Keratinocyte (primary cell): Measurements from ENCODE around the gene SHROOM3. TPM values are rescaled to one million over a fixed set of nuclear protein-coding genes. Genes with fewer than 3 reads are reported as not detected.
"Not testable (repeated sequence)": the region's sequence is repeated elsewhere in the genome, so short reads cannot be mapped to it uniquely, and the experiment has no call there.

Source experiments
- DNase-seq: peaks from one replicate; pipeline ENCODE4 v3.0.0-alpha.2; 2011; ENCODE audit warnings: low read depth, missing footprints, low spot score
- FAIRE-seq: peaks from 2 replicates; lab custom pipeline; 2011; peaks lifted over from hg19 to GRCh38; lab: Jason Lieb, UNC
- H2AFZ ChIP-seq: 2 replicates; pipeline ENCODE4 v1.6.0; 2012; ENCODE audit warnings: low read length, control low read depth, inconsistent platforms; ENCODE audit not compliant: control insufficient read depth
- H3K27ac ChIP-seq: 2 replicates; pipeline ENCODE4 v1.5.1; 2011; ENCODE audit warnings: low read length; ENCODE audit not compliant: control insufficient read depth, insufficient read depth
- H3K27me3 ChIP-seq: 3 replicates; pipeline ENCODE4 v1.6.0; 2011; ENCODE audit warnings: low read length; ENCODE audit not compliant: control insufficient read depth, insufficient read depth; ENCODE audit errors: extremely low read depth
- H3K36me3 ChIP-seq, 2 experiments: 2 replicates in 1 of 2; 3 replicates in 1 of 2; pipeline ENCODE4 v1.5.1; 2011; ENCODE audit warnings: low read length in 2 of 2, mild to moderate bottlenecking in 1 of 2; ENCODE audit not compliant: control insufficient read depth in 2 of 2, insufficient read depth in 2 of 2; ENCODE audit errors: extremely low read depth in 1 of 2
- H3K4me1 ChIP-seq: 3 replicates; pipeline ENCODE4 v1.5.1; 2011; ENCODE audit warnings: low read length; ENCODE audit not compliant: control insufficient read depth, insufficient read depth; ENCODE audit errors: extremely low read depth
- H3K4me2 ChIP-seq: 3 replicates; pipeline ENCODE4 v1.6.0; 2011; ENCODE audit warnings: low read depth, low read length; ENCODE audit not compliant: control insufficient read depth, insufficient read depth; ENCODE audit errors: extremely low read depth
- H3K4me3 ChIP-seq, 3 experiments: fragments of 200-600 bp in 1 of 3; sonication (generic) in 1 of 3; 2 replicates in 2 of 3; 3 replicates in 1 of 3; pipeline ENCODE4 v1.5.1; 2011 to 2016; ENCODE audit warnings: low read length in 3 of 3, mild to moderate bottlenecking in 3 of 3, control low read depth in 2 of 3, inconsistent platforms in 1 of 3, low read depth in 1 of 3, mixed read lengths in 1 of 3, mixed run types in 1 of 3, moderate library complexity in 1 of 3; ENCODE audit not compliant: control insufficient read depth in 2 of 3, insufficient read depth in 2 of 3; ENCODE audit errors: extremely low read depth in 1 of 3
- H3K79me2 ChIP-seq: 2 replicates; pipeline ENCODE4 v1.6.0; 2012; ENCODE audit warnings: low read length; ENCODE audit not compliant: control insufficient read depth, insufficient read depth
- H3K9ac ChIP-seq: 3 replicates; pipeline ENCODE4 v1.6.0; 2011; ENCODE audit warnings: low read length; ENCODE audit not compliant: control insufficient read depth, insufficient read depth; ENCODE audit errors: extremely low read depth
- H3K9me1 ChIP-seq: 3 replicates; pipeline ENCODE4 v1.6.0; 2011; ENCODE audit warnings: low read length; ENCODE audit not compliant: control insufficient read depth, insufficient read depth; ENCODE audit errors: extremely low read depth
- H3K9me3 ChIP-seq: 2 replicates; pipeline ENCODE4 v1.5.1; 2012; ENCODE audit warnings: low read depth, low read length; ENCODE audit not compliant: control insufficient read depth
- H4K20me1 ChIP-seq: 3 replicates; pipeline ENCODE4 v1.6.0; 2011; ENCODE audit warnings: low read length; ENCODE audit not compliant: control insufficient read depth, insufficient read depth; ENCODE audit errors: extremely low read depth
- EZH2 ChIP-seq: IDR thresholded peaks from one replicate; pipeline ENCODE4 v1.6.1; 2012; ENCODE audit warnings: inconsistent platforms, mild to moderate bottlenecking, low read length, moderate library complexity
- dilution Hi-C: fragments of 300-500 bp; cut with MboI; formaldehyde crosslinking; loops from one replicate; pipeline ENCODE4 v1.7.0; 2020; ENCODE audit warnings: low sequenced_read_pairs; ENCODE audit not compliant: extremely low pct_ligation_motif_present
- polyA plus RNA-seq, 5 experiments: library from polyadenylated mRNA; depleted of rRNA in 3 of 5; stranded (reverse) in 3 of 5; stranded (forward) in 1 of 5; unstranded in 1 of 5; fragments of >200 nt; gene quantifications; 1 replicate in 1 of 5; 2 replicates in 3 of 5; 3 replicates in 1 of 5; pipeline versions ENCODE4 v1.2.1 to v1.2.3, GENCODE V29; 2011 to 2012; ENCODE audit warnings: missing spikeins in 2 of 5, low read depth in 1 of 5, low replicate concordance in 1 of 5
- TF ChIP-seq, protein P1 (sequence below), 3 experiments: IDR thresholded peaks in 1 of 3; conservative IDR thresholded peaks in 1 of 3; optimal IDR thresholded peaks in 1 of 3; 2 replicates in 2 of 3; 3 replicates in 1 of 3; pipeline versions ENCODE3 to v1.5.1; 2011; ENCODE audit warnings: low read length in 3 of 3, mild to moderate bottlenecking in 3 of 3, moderate library complexity in 2 of 3, control low read depth in 1 of 3, inconsistent platforms in 1 of 3; ENCODE audit not compliant: insufficient read depth in 2 of 3; ENCODE audit errors: extremely low read depth in 1 of 3

The SHROOM3 gene
- polyA plus RNA-seq, 1 donor (not counting 4 experiments of a cell fraction or from before 2014, with no cell fraction given): 4.9 TPM

DNA sequence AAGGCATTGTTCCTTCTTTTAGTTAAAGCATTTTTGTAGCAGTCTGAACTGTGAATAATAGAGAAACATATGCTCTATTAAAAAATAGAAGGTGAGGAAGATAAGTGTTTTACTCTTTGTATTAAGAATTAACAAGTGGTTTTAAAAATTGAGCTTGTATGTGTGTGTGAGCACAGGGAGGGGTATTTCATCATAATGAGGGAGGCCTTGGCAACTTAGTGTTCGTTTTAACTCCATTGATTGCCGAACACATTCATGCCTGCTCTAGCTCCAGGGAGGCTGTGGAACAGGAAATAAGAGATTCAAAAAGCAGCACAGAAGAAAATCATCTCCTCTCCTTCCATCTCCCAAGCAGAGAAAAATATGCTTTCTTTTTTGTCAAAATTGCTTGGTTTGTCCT is 14.8 kb downstream of the SHROOM3 start:
- FAIRE-seq (no peak), DNase-seq (no peak)
- Histone ChIP-seq H2AFZ (no peak overlapping the region), H3K9ac (no peak overlapping the region), H3K36me3 (no peaks in the 10 kb centered on the region), H3K9me1 (no peaks in the 10 kb centered on the region), H3K9me3 (no peaks in the 10 kb centered on the region), H3K4me3 (no peak overlapping the region), H3K4me1 (no peaks in the 10 kb centered on the region), H3K4me2 (no peak overlapping the region), H3K27me3 (no peaks in the 10 kb centered on the region), H4K20me1 (no peaks in the 10 kb centered on the region), H3K79me2 (no peaks in the 10 kb centered on the region), H3K27ac (no peak overlapping the region)
- TF ChIP-seq, protein P1, sequence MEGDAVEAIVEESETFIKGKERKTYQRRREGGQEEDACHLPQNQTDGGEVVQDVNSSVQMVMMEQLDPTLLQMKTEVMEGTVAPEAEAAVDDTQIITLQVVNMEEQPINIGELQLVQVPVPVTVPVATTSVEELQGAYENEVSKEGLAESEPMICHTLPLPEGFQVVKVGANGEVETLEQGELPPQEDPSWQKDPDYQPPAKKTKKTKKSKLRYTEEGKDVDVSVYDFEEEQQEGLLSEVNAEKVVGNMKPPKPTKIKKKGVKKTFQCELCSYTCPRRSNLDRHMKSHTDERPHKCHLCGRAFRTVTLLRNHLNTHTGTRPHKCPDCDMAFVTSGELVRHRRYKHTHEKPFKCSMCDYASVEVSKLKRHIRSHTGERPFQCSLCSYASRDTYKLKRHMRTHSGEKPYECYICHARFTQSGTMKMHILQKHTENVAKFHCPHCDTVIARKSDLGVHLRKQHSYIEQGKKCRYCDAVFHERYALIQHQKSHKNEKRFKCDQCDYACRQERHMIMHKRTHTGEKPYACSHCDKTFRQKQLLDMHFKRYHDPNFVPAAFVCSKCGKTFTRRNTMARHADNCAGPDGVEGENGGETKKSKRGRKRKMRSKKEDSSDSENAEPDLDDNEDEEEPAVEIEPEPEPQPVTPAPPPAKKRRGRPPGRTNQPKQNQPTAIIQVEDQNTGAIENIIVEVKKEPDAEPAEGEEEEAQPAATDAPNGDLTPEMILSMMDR (optimal IDR thresholded peaks at IDR 0.05 in 1 of 3, IDR thresholded peaks at IDR 0.05 in 1 of 3, conservative IDR thresholded peaks at IDR 0.05 in 1 of 3; ENCODE audit: extremely low read depth in 1 of 3, insufficient read depth in 2 of 3, low read length in 3 of 3): no peak
- TF ChIP-seq EZH2: no peak
- dilution Hi-C loops: no loop called here

DNA sequence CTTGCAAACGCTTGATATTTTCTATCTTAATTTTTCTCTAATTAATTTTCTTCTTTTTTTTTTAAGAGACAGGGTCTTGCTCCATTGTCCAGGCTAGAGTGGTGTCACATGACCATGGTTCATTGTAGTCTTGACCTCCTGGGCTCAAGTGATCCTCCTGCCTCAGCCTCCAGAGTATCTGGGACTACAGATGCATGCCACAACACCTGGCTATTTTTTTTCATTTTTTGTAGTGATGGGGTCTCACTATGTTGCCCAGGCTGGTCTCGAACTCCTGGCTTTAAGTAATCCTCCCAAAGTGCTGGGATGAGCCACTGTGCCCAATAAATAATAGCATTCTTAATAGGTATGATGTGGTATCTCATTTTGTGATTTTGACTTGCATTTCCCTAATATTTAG is 18.2 kb downstream of the SHROOM3 start:
- Histone ChIP-seq H3K79me2 (no peaks in the 10 kb centered on the region), H3K9me1 (no peaks in the 10 kb centered on the region), H3K9me3 (no peaks in the 10 kb centered on the region), H3K27ac (no peak overlapping the region), H3K36me3 (no peaks in the 10 kb centered on the region), H3K4me1 (no peaks in the 10 kb centered on the region), H3K4me3 (no peak overlapping the region), H2AFZ (no peak overlapping the region), H3K4me2 (no peak overlapping the region), H3K27me3 (no peaks in the 10 kb centered on the region), H3K9ac (no peak overlapping the region), H4K20me1 (no peaks in the 10 kb centered on the region)
- dilution Hi-C loops: no loop called here
- FAIRE-seq (no peak), DNase-seq (no peak)
- TF ChIP-seq, protein P1 (optimal IDR thresholded peaks at IDR 0.05 in 1 of 3, IDR thresholded peaks at IDR 0.05 in 1 of 3, conservative IDR thresholded peaks at IDR 0.05 in 1 of 3; ENCODE audit: extremely low read depth in 1 of 3, insufficient read depth in 2 of 3, low read length in 3 of 3): no peak
- no peak for TF ChIP-seq EZH2

DNA sequence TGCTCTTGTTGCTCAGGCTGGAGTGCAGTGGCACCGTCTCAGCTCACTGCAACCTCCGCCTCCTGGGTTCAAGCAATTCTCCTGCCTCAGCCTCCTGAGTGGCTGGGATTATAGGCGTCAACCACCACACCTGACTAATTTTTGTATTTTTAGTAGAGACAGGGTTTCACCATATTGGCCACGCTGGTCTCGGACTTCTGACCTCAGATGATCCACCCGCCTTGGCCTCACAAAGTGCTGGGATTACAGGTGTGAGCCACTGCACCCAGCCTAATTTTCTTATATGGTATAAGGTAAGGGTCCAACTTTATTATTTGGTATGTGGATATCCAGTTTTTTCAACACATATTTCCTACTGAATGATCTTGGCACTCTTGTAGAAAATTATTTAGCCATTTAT is 19.0 kb downstream of the SHROOM3 start:
- dilution Hi-C loops, H3K9me1 ChIP-seq, FAIRE-seq, H3K36me3 ChIP-seq, H4K20me1 ChIP-seq, H3K79me2 ChIP-seq, H3K4me2 ChIP-seq, H3K4me3 ChIP-seq, H3K4me1 ChIP-seq, H2AFZ ChIP-seq, H3K27me3 ChIP-seq, DNase-seq, H3K9ac ChIP-seq, H3K27ac ChIP-seq, H3K9me3 ChIP-seq: not testable (repeated sequence)
